HepG2 (cell line): Measurements from ENCODE around the gene PRKACA. TPM values are rescaled to one million over a fixed set of nuclear protein-coding genes. Genes with fewer than 3 reads are reported as not detected.

Experiments
- ARHGAP35 ChIP-seq: sonication (generic); formaldehyde crosslinking; IDR thresholded peaks from 2 replicates; pipeline ENCODE4 v1.9.0; 2022; ENCODE audit warnings: mild to moderate bottlenecking, inconsistent platforms, moderate library complexity, missing genetic modification reagents, borderline replicate concordance
- DMAP1 ChIP-seq: IDR thresholded peaks from 2 replicates; pipeline ENCODE4 v1.6.1; 2016
- MYC ChIP-seq: sonication (generic); formaldehyde crosslinking; IDR thresholded peaks from 2 replicates; pipeline ENCODE4 v1.9.0; 2021; ENCODE audit warnings: missing genetic modification reagents, borderline replicate concordance
- PAXIP1 ChIP-seq: sonication (generic); formaldehyde crosslinking; conservative IDR thresholded peaks from 2 replicates; pipeline ENCODE4 v1.4.0; 2020; ENCODE audit warnings: mild to moderate bottlenecking, missing genetic modification reagents, moderate library complexity
- RBFOX2 ChIP-seq: fragments of 200-400 bp; formaldehyde crosslinking; IDR thresholded peaks from 2 replicates; pipeline ENCODE4 v1.6.1; 2017; ENCODE audit warnings: low read depth, mild to moderate bottlenecking, low read length
- TFE3 ChIP-seq: IDR thresholded peaks from 2 replicates; pipeline ENCODE4 v1.6.1; 2016
- ZBTB2 ChIP-seq: sonication (generic); formaldehyde crosslinking; IDR thresholded peaks from 2 replicates; pipeline ENCODE4 v1.8.0; 2022; ENCODE audit warnings: low read depth, missing genetic modification reagents
- ZNF142 ChIP-seq: sonication (generic); formaldehyde crosslinking; IDR thresholded peaks from 2 replicates; pipeline ENCODE4 v1.4.0; 2020; ENCODE audit warnings: missing genetic modification reagents
- polyA plus RNA-seq, 8 experiments: library from polyadenylated mRNA; depleted of rRNA in 3 of 8; stranded (reverse) in 7 of 8; unstranded in 1 of 8; fragments of >200 nt; fragmentation: Illumina TruSeq in 4 of 8; extraction: Trizol in 4 of 8; gene quantifications; 2 replicates each; pipeline versions ENCODE4 v1.2.1 to v1.2.3, GENCODE V29; 2011 to 2016; ENCODE audit warnings: low read depth in 4 of 8, missing spikeins in 1 of 8, mixed read lengths in 1 of 8; ENCODE audit not compliant: insufficient read depth in 1 of 8
- total RNA-seq, 5 experiments: library from RNA; depleted of rRNA; stranded (reverse); fragments of >200 nt; fragmentation: Illumina TruSeq; extraction: Trizol; gene quantifications; 2 replicates each; pipeline ENCODE4 v1.2.3, GENCODE V29; 2016; ENCODE audit warnings: low read depth in 1 of 5

The PRKACA gene
- total and polyA plus RNA-seq, 2 of the 13 experiments (the other 11 are each of a cell fraction or from before 2014, with no cell fraction given), result 11.0 to 18.2 TPM

GRCh38 chr19:14085309-14085995, 32.1 kb downstream of the PRKACA start, which contains the start of gene C19orf67 (continued):
- TF ChIP-seq ZNF142 (CRISPR knock-in tag) (0 out of 2 replicates have a peak, but pooled peaks have one; percentile 35), DMAP1 (CRISPR knock-in tag) (peak; percentile 37; the same call in 1 of the 2 replicates), RBFOX2 (peak; percentile 73), ARHGAP35 (CRISPR knock-in tag) (0 out of 2 replicates have a peak, but pooled peaks have one; percentile 36), PAXIP1 (0 out of 2 replicates have a peak, but pooled peaks have one; percentile 8), ZBTB2 (CRISPR knock-in tag) (peak; percentile 75), TFE3 (CRISPR knock-in tag) (0 out of 2 replicates have a peak, but pooled peaks have one; percentile 5), MYC (CRISPR knock-in tag) (peak; percentile 81)
